HG03521 (cell line): Measurements from ENCODE around the gene KIAA0513.

Source experiments
- ATAC-seq: cut with Tn5 transposase; IDR thresholded peaks from one replicate; pipeline ENCODE4 v1.9.1; 2021; ENCODE audit warnings: mild to moderate bottlenecking, moderate library complexity; ENCODE audit not compliant: unreplicated experiment

Gene KIAA0513

GRCh38 chr16:85128079-85128837 is 100.7 kb downstream of the KIAA0513 start:
- no peak for ATAC-seq

DNA sequence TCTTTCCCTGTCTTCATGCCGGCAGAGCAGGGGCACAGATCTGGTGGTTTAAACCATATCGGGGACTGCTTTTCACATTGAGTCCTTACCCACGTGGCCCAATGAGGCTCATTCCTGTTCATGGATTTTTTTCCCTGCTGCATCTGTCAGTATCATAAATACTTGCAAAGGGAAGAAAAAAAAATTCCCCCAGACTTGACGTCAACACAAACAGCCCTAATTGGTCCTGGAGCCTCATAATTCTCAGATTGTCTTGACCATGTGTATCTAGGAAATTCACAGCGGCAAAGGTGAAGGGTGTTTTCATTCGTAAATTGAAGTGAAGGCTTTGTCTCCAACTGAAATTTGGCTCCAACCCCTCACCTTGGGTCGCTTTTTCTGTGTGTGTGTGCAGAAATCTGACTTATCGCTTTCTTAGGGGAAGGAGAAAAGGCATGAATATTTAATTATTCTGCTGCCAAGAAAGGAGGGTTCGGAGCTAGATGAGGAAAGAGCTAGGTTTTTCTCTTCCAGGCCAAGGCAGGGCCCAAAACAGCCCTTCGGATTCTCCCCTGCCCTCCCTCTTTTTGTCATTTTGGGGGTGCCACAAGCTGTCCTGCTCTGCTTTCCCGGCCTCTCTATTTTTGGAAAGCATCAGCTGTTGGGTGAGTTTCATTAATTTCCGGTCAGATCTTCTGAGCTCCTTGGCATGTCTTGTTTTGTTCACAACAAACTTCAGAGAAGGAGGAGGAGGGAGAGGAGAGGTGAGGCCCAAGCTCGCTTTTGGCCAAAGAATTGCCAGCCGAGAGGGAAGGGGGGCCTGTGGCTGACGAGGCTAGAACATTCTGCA is 102.5 kb downstream of the KIAA0513 start:
- no peak for ATAC-seq

DNA sequence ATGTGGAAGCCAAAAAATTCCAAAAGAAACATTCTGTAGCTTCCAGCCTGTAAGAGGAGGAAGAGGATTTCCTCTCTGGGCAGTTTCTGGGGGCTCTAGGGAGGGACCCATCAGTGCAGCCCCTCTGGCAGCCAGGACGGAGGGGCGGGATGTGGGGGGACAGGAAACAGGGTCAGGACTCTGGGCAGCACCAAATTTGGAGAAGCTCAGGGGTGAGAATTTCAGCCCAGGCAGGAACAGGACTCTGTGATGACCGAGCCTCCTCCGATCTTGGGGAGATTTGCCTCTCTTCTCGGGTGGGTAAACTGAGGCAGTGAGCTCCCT is 103.1 kb downstream of the KIAA0513 start:
- no peak for ATAC-seq

GRCh38 chr16:85132456-85133289 is 105.1 kb downstream of the KIAA0513 start:
- no peak for ATAC-seq

GRCh38 chr16:85133290-85133599 is 105.7 kb downstream of the KIAA0513 start:
- ATAC-seq, result no peak

DNA sequence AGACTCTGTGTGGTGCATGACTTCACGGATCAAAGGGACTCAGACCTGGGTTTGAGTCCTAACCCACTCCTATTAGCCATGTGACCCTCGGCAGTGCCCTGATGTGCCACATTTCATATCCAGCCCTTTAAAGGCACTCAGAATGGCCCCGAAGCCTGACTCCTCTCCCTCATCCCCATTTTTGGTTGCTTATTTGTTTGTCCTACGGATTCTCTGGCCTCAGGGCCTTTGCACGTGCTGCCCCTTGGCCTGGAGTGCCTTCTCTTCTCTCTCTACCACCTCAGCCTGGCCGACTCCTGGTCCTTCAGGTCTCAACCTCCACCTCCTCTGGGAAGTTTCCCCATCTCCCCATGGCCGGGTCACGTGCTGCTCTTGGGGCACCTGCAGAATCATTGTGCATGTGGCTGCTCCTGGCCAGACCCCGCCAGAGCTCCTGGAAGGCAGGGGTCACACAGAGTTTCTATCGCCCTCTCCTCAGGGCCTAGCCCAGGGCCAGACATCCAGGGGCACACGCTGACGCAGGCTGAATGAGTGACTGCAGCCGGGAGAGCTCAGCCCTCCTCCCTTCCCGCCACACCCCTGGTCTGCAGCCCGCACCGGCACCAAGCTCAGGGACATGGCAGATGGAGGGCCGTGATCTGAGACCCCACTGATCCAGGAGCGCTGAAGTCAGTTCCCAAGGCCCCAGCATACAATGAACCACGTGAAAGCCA is 106.6 kb downstream of the KIAA0513 start:
- ATAC-seq, result no peak

GRCh38 chr16:85134789-85135142 is 107.2 kb downstream of the KIAA0513 start:
- no peak for ATAC-seq

DNA sequence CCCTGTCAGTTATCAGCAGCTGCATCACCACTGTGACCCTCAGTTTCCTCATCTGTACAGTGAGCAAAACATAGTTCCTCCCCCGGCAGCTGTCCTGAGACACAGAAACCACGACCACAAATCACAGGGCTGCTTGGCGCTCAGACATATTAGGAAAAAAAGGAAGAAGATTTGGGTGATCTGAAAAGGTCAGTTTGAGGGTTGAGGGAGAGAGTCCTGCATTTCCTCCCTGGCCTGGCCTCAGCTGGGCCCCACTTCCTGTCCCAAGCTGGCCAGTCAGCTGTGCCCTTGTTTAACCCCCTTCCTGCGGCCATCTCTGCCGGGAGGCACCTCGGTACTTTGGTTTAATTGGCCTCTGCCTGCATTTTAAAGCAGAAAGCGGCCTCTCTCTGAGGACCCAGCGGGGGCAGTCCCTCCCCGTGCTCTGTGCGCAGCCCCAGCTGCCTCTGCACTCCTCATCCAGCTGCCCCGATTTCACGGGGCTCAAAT is 108.7 kb downstream of the KIAA0513 start:
- ATAC-seq, result no peak

DNA sequence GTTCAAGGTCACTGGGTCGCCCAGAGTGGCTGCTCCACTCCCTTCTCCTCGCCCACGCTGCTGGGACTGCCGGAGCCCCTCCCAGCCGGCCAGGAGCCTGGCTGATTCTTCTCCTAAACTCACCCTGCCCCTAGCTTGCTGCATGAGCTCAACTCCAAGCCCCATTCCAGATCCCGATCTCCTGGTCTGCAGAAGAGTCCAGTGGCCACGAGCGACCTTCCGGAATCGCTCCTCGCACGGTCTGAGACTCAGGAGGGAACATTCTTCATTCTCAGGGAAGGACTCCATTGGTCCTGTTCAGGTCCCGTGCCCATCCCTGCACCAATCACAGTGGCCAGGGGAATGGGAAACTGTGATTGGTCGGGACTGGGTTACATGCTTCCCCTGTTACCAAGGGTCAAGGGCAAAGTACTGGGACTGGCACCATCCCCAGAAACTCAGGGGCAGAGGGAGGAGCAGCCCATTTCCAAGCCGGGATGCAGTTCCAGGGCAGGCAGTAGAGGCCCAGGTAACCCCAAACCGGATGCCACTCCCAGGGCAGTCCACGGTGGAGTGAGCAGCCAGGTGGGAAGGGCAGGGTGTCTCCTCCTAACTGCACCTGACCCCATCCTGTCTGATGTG is 109.2 kb downstream of the KIAA0513 start:
- ATAC-seq, result no peak

GRCh38 chr16:85137323-85138072 is 109.9 kb downstream of the KIAA0513 start:
- no peak for ATAC-seq

DNA sequence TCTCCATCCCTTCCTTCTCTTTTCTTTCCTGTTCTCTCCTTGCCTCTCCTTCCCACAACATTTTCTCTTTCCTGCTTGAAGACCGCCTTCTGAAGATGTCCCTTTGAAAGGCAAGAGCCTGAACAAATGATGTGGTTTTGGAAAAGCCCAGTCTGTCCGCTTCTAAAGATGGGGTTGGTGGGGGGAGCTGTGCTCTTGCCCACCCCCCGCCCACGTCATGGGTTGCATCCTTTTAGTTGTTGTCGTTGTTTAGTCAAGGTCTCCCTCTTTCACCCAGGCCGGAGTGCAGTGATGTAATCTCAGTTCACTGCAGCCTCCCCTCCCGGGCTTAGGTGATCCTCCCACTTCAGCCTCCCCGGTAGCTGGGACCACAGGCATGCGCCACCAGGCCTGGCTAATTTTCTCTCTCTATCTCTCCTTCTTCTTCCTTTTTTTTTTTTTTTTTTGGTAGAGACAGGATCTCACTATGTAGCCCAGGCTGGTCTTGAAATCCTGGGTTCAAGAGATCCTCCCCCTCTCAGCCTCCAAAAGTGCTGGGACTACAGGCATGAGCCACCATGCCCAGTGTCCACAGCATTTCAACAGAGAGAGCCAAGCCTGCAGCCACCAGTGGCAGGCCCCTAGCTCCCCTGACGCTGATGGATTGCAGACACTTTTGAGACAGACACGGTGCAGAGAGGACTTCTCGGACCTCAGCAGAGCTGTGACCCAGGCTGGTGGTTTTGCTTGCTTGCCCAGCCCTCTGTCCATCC is 110.7 kb downstream of the KIAA0513 start:
- ATAC-seq, result no peak

GRCh38 chr16:85138825-85139627 is 111.4 kb downstream of the KIAA0513 start:
- ATAC-seq, result no peak

- no peak for ATAC-seq
Measured at GRCh38 chr16:85139881-85140339, 112.3 kb downstream of the KIAA0513 start.

- ATAC-seq, result no peak
Measured at GRCh38 chr16:85140455-85141012, 112.9 kb downstream of the KIAA0513 start.

DNA sequence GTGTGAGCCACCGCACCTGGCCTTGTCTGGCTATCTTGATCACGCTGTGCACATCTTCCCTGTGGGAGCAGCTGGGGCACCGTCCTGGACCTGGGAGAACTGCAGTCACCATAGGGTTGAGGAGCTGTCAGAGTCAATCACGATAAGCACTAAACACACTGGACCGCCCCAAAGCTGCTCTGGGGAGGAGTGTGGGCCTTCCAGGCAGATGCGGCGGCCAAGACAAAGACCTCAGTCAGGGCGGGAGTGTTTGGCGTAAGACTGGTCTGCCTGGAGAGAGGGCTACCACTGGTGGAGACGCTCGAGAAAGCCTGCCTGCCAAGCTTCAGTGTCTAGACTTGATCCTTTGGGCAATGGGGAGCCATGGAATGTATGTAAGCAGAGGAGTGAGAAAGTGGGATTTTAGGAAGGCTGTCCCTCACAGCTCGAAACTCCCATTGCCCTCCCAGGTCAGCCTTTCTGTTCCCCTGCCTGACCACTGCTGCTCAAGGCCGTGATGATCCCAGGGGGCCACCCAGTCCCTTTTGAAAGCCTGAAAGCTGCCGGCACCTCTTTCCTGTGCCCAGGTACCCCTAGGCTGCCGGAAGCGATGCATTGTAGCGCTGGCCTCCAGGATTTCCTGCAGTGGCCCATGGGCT is 114.0 kb downstream of the KIAA0513 start:
- ATAC-seq, result no peak

DNA sequence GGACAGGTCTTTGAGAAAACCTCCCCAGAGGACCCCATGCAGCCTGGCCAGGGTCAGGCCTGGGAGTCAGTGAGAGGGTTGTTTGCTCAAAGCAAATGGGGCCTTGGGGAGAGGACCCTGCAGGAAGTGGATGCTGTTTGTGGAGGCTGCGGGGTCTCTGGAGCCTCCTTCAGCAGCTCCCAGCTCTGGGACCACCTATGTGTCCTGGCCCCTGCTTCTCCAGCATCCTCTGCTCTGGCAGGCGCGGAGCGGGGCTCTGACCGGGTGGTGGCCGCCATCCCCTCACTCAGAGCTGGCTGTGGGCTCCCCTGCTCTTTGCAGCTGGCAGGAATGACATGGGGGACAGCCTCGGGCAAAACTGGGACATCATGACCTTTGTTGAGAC is 114.5 kb downstream of the KIAA0513 start:
- ATAC-seq, result no peak

- ATAC-seq, result no peak
Measured at GRCh38 chr16:85142771-85143211, 115.2 kb downstream of the KIAA0513 start.
